Activated B cell treated with CpG ODN at 0.5 μM for 24 hours (primary cell): ENCODE results near the gene KCTD16. TPM values are rescaled to one million over a fixed set of nuclear protein-coding genes. Genes with fewer than 3 reads are reported as not detected.

Experiments used
- ATAC-seq: fragments of 200-7000 bp; cut with Tn5 transposase; one replicate; pipeline ENCODE4 v1.10.0; 2021; ENCODE audit warnings: low read depth, mild to moderate bottlenecking, moderate library complexity
- CTCF ChIA-PET: fragments of 350-600 bp; sonication (Branson Sonifier 250); formaldehyde crosslinking; loops from one replicate; lab custom pipeline; 2021; ENCODE audit warnings: antibody characterized with exemption; lab: Charles Lee
- POLR2A ChIA-PET: fragments of 350-600 bp; sonication (Branson Sonifier 250); formaldehyde crosslinking; loops from one replicate; lab custom pipeline; 2021; ENCODE audit warnings: antibody characterized with exemption; lab: Charles Lee
- DNase-seq: peaks from one replicate; pipeline ENCODE4 v3.0.0; 2022
- H3K27ac Mint-ChIP-seq: one replicate; pipeline ENCODE4 v1.8.0; 2020; ENCODE audit warnings: mixed read lengths
- H3K27me3 Mint-ChIP-seq: one replicate; pipeline ENCODE4 v1.8.0; 2021; ENCODE audit warnings: mixed read lengths
- H3K36me3 Mint-ChIP-seq: one replicate; pipeline ENCODE4 v1.8.0; 2021; ENCODE audit warnings: low read depth, mixed read lengths
- H3K4me1 Mint-ChIP-seq: one replicate; pipeline ENCODE4 v1.8.0; 2021; ENCODE audit warnings: mixed read lengths
- H3K4me3 Mint-ChIP-seq: one replicate; pipeline ENCODE4 v1.8.0; 2020; ENCODE audit warnings: mild to moderate bottlenecking, mixed read lengths
- H3K9me3 Mint-ChIP-seq: one replicate; pipeline ENCODE4 v1.8.0; 2020; ENCODE audit warnings: mixed read lengths
- intact Hi-C: fragments of 100-400 bp; cut with micrococcal nuclease; formaldehyde crosslinking; loops from one replicate; pipeline ENCODE4 v1.15.1; 2024
- total RNA-seq: library from RNA; stranded (reverse); gene quantifications from 2 replicates; pipeline ENCODE4 v1.2.3, GENCODE V29; 2022
- TF ChIP-seq, protein P1 (sequence below): fragments of 200-600 bp; IDR thresholded peaks from one replicate; pipeline ENCODE4 v1.8.0; 2022; ENCODE audit warnings: antibody characterized with exemption, mild to moderate bottlenecking

Gene KCTD16
- total RNA-seq, 1 donor from 2014 or later, result not detected

DNA sequence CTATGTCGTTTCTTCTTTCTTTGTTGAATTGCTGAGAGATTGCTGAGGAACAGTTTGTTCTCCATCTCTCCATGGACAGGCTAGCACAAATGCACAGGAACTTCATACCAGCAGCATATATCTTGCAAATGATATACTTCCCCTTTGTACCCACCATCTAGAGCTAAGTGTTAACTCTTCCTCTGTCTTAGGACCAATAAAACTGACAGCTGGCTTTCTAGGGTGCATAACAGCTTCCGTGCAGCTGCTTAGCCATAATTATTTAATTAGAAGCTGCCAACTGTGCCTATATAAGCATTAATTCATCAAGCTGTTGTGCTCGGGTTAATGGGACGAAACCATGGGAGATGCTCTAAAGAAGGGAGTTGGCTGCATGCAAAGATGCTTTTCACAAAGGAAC, 38.7 kb downstream of the KCTD16 start:
- Mint-ChIP-seq H3K27me3 (peaks cover 40% of the 10 kb centered on the region), H3K9me3 (no peaks in the 10 kb centered on the region), H3K4me3 (no peak overlapping the region), H3K4me1 (no peaks in the 10 kb centered on the region), H3K27ac (no peak overlapping the region), H3K36me3 (no peaks in the 10 kb centered on the region)
- ChIA-PET POLR2A (no interaction called here), CTCF (interaction anchor here (0.6 kb wide), 1 partner anchor 1620 kb away, joined by 3 read pairs; no protein-coding TSS in a partner anchor)
- TF ChIP-seq, protein P1, sequence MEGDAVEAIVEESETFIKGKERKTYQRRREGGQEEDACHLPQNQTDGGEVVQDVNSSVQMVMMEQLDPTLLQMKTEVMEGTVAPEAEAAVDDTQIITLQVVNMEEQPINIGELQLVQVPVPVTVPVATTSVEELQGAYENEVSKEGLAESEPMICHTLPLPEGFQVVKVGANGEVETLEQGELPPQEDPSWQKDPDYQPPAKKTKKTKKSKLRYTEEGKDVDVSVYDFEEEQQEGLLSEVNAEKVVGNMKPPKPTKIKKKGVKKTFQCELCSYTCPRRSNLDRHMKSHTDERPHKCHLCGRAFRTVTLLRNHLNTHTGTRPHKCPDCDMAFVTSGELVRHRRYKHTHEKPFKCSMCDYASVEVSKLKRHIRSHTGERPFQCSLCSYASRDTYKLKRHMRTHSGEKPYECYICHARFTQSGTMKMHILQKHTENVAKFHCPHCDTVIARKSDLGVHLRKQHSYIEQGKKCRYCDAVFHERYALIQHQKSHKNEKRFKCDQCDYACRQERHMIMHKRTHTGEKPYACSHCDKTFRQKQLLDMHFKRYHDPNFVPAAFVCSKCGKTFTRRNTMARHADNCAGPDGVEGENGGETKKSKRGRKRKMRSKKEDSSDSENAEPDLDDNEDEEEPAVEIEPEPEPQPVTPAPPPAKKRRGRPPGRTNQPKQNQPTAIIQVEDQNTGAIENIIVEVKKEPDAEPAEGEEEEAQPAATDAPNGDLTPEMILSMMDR, result no peak
- no peak for ATAC-seq
- intact Hi-C loops, result loop anchor here (10.0 kb wide), 1 partner anchor 1675 kb away; no protein-coding TSS in a partner anchor
- no peak for DNase-seq

DNA sequence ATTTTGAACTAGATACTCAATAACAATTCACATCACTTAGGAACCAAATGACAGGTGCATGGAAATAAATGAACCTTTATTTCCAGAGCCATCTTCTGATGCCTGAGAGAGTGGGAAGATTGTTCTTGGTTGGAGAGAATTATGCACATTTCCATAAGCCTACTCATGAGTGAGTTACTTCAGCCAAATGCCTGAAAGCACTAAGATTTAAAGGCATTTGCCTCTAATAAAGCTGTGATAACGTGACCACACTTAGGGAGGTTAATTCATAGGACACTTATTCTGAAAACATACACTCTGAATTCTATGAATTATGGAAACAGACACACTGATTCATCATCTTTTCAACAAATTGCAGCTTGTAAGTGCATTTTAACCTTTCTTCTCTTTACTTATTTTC, 40.0 kb downstream of the KCTD16 start:
- ChIA-PET POLR2A (no interaction called here), CTCF (no interaction called here)
- no peaks in the 10 kb centered on the region for H3K36me3 Mint-ChIP-seq

DNA sequence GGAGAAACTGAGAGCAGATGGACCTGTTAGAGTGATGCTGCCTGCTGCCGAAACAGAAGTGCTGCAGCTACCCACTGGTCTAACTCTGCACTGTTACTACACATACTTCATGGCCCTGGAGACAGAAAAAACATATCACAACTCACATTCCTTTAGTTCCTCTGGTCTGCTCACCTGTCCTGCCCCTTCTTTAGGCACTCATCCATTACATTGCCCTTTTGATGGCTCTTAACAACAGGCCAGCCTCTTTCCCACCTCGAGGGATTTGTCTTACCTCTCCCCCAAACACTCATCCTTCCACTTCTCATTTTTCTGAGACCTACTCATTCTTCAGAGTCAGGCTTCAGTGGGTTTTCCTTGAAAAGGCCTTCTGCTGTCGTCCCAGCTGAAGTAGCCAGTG, 49.2 kb downstream of the KCTD16 start:
- H3K27me3 Mint-ChIP-seq, result peaks cover 16% of the 10 kb centered on the region
- TF ChIP-seq, protein P1, result no peak
- no peaks in the 10 kb centered on the region for H3K4me1 Mint-ChIP-seq
- no peaks in the 10 kb centered on the region for H3K9me3 Mint-ChIP-seq
- intact Hi-C loops, result no loop called here
- no peak overlapping the region for H3K27ac Mint-ChIP-seq
- DNase-seq (no peak), ATAC-seq (no peak)
- ChIA-PET CTCF (no interaction called here), POLR2A (no interaction called here)
- no peaks in the 10 kb centered on the region for H3K36me3 Mint-ChIP-seq
- no peak overlapping the region for H3K4me3 Mint-ChIP-seq

More for the DNA sequence above, 40.0 kb downstream of the KCTD16 start:
- H3K9me3 Mint-ChIP-seq, result no peaks in the 10 kb centered on the region
- DNase-seq (no peak), ATAC-seq (no peak)
- peaks cover 39% of the 10 kb centered on the region for H3K27me3 Mint-ChIP-seq
- TF ChIP-seq, protein P1, result no peak
- no peaks in the 10 kb centered on the region for H3K4me1 Mint-ChIP-seq
- no peak overlapping the region for H3K4me3 Mint-ChIP-seq
- no peak overlapping the region for H3K27ac Mint-ChIP-seq
- intact Hi-C loops, result no loop called here

DNA sequence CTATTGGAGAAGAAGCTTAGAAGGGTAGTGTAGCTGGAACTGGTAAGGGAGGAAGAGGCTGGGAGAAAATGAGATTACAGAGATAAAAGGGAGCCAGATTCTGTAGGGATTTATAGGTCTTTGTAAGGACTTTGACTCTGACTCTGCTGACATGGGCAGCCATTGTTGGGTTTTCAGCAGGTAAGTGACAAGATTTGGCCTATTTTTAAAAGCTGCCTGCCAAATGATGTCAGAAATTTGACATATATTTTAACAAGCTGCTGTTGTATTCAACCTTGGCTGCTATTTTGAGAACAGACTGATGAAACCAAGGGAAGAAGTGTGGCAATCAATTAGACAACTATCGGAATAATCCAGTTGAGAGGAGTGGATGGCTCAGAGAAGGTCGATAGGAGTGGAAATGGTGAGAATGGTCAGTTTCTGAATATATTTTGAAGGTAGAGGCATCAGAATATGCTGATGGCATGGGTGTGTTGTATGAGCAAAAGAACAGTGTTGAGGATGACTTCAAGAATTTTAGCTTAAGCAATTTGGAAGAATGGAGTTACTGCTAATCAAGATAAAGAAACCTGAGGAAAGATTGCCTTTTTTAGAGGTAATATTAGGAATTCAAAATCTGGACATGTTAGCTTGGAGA, 56.8 kb downstream of the KCTD16 start:
- H3K27ac Mint-ChIP-seq, result no peak overlapping the region
- H3K27me3 Mint-ChIP-seq, result no peaks in the 10 kb centered on the region
- H3K36me3 Mint-ChIP-seq, result no peaks in the 10 kb centered on the region
- TF ChIP-seq, protein P1, result no peak
- intact Hi-C loops, result no loop called here
- no peaks in the 10 kb centered on the region for H3K4me1 Mint-ChIP-seq
- ATAC-seq (no peak), DNase-seq (no peak)
- POLR2A ChIA-PET, result no interaction called here
- no peak overlapping the region for H3K4me3 Mint-ChIP-seq
- CTCF ChIA-PET, result no interaction called here
- no peaks in the 10 kb centered on the region for H3K9me3 Mint-ChIP-seq

DNA sequence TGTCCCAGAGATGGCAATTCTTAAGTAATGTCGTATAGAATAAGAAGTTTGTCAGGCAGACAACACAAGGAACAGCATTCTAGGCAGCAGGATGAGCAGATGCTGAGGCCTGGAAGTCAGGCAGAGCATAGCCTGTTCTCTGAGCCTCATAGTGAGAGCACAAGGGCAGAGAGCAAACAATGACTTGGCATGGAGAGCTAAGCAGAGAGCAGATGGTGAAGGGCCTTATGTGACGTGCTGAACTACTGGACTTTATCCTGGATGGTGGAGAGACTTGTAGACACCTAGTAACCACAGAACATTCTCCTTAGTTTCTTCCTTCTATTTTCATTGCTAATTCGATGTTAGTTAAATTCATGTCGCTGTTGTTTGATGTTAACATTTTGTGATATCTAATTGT, 60.1 kb downstream of the KCTD16 start:
- Mint-ChIP-seq H3K4me3 (no peak overlapping the region), H3K27me3 (no peaks in the 10 kb centered on the region), H3K9me3 (no peaks in the 10 kb centered on the region), H3K4me1 (no peaks in the 10 kb centered on the region), H3K36me3 (no peaks in the 10 kb centered on the region), H3K27ac (no peak overlapping the region)
- DNase-seq (no peak), ATAC-seq (no peak)
- CTCF ChIA-PET, result no interaction called here
- TF ChIP-seq, protein P1, result no peak
- POLR2A ChIA-PET, result no interaction called here
- intact Hi-C loops, result no loop called here
